ENCODE results near the gene STMN3.

DNA sequence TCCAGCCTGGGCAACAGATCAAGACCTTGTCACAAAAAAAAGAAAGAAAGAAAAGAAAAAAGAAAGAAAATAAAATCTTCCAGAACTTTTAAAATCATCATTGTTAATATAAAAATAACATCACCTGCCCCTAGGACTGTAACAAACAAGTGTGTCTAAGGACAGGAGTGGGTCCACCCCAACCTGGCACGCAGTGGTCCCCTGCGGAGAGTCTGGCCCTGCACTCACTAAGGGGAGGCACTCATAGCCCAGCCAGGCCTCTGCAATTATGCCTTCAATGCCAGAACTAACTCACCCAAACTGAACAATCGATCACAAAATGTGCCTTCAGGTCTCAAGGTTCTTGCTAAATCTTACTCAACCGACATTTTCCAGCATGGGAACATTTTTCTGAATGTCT, 31.1 kb downstream of the STMN3 start:
- TF ChIP-seq TAF1 (IDR thresholded peaks at IDR 0.05; ENCODE audit: borderline replicate concordance, insufficient read depth, low read length) (no peak), POLR2AphosphoS5 (IDR thresholded peaks at IDR 0.05; ENCODE audit: low read depth, low read length) (no peak)
- TF ChIP-seq, protein P1, sequence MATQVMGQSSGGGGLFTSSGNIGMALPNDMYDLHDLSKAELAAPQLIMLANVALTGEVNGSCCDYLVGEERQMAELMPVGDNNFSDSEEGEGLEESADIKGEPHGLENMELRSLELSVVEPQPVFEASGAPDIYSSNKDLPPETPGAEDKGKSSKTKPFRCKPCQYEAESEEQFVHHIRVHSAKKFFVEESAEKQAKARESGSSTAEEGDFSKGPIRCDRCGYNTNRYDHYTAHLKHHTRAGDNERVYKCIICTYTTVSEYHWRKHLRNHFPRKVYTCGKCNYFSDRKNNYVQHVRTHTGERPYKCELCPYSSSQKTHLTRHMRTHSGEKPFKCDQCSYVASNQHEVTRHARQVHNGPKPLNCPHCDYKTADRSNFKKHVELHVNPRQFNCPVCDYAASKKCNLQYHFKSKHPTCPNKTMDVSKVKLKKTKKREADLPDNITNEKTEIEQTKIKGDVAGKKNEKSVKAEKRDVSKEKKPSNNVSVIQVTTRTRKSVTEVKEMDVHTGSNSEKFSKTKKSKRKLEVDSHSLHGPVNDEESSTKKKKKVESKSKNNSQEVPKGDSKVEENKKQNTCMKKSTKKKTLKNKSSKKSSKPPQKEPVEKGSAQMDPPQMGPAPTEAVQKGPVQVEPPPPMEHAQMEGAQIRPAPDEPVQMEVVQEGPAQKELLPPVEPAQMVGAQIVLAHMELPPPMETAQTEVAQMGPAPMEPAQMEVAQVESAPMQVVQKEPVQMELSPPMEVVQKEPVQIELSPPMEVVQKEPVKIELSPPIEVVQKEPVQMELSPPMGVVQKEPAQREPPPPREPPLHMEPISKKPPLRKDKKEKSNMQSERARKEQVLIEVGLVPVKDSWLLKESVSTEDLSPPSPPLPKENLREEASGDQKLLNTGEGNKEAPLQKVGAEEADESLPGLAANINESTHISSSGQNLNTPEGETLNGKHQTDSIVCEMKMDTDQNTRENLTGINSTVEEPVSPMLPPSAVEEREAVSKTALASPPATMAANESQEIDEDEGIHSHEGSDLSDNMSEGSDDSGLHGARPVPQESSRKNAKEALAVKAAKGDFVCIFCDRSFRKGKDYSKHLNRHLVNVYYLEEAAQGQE (IDR thresholded peaks at IDR 0.05; ENCODE audit: insufficient read depth in 1 of 2, low read depth in 2 of 2, low read length in 2 of 2): no peak

Measured in PFSK-1 (cell line).